Body of pancreas (tissue), 4 donors: Measurements from ENCODE around the gene SEZ6L.

Source experiments
- CTCF ChIP-seq, 7 experiments: fragments of 450-650 bp in 4 of 7; fragments of 200-600 bp in 3 of 7; sonication (generic) in 3 of 7; IDR thresholded peaks; one replicate each; pipeline ENCODE4 v1.5.1; 2016 to 2019; ENCODE audit warnings: antibody characterized with exemption in 7 of 7
- POLR2A ChIP-seq, 3 donors: fragments of 450-650 bp; IDR thresholded peaks; one replicate each; pipeline ENCODE4 v1.6.1; 2016; ENCODE audit warnings: antibody characterized with exemption in 3 of 3, mild to moderate bottlenecking in 2 of 3

GRCh38 chr22:26418620-26419019 lies 249.4 kb downstream of the SEZ6L start:
- TF ChIP-seq CTCF (IDR thresholded peaks at IDR 0.05) (no peak), POLR2A (IDR thresholded peaks at IDR 0.05) (no peak)
